ENCODE data around the gene DES.
"Not testable (repeated sequence)": the region's sequence is repeated elsewhere in the genome, so short reads cannot be mapped to it uniquely, and the experiment has no call there.

Gene DES

GRCh38 chr2:219405958-219406860 is 12.0 kb upstream of the DES start:
- DNase-seq (ENCODE audit: insufficient read length, low spot score) (no peak), FAIRE-seq (no peak)
- TF ChIP-seq TAF1 (IDR thresholded peaks at IDR 0.05; ENCODE audit: low read depth, low read length), result no peak
- no peak for TF ChIP-seq POU2F2 (IDR thresholded peaks at IDR 0.05; ENCODE audit: low read depth, low read length)
- TF ChIP-seq POLR2AphosphoS5 (IDR thresholded peaks at IDR 0.05; ENCODE audit: low read depth, low read length), result no peak
- TF ChIP-seq POLR2A (IDR thresholded peaks at IDR 0.05; ENCODE audit: low read depth, low read length), result no peak
- no peak for TF ChIP-seq SPI1 (IDR thresholded peaks at IDR 0.05; ENCODE audit: low read depth, low read length)
- TF ChIP-seq PAX5 (IDR thresholded peaks at IDR 0.05; ENCODE audit: insufficient read depth, low read length, severe bottlenecking), result no peak

GRCh38 chr2:219406861-219407230 is 11.3 kb upstream of the DES start:
- FAIRE-seq (no peak), DNase-seq (ENCODE audit: insufficient read length, low spot score) (no peak)
- no peak for TF ChIP-seq POLR2AphosphoS5 (IDR thresholded peaks at IDR 0.05; ENCODE audit: low read depth, low read length)
- no peak for TF ChIP-seq PAX5 (IDR thresholded peaks at IDR 0.05; ENCODE audit: insufficient read depth, low read length, severe bottlenecking)

- DNase-seq (ENCODE audit: insufficient read length, low spot score); FAIRE-seq: not testable (repeated sequence)
Observed at GRCh38 chr2:219407343-219407742, 10.8 kb upstream of the DES start.

- no peak for TF ChIP-seq POLR2AphosphoS5 (IDR thresholded peaks at IDR 0.05; ENCODE audit: low read depth, low read length)
- no peak for TF ChIP-seq TAF1 (IDR thresholded peaks at IDR 0.05; ENCODE audit: low read depth, low read length)
- no peak for TF ChIP-seq POLR2A (IDR thresholded peaks at IDR 0.05; ENCODE audit: low read depth, low read length)
- DNase-seq (ENCODE audit: insufficient read length, low spot score) (no peak), FAIRE-seq (no peak)
Observed at GRCh38 chr2:219408204-219408603, 10.0 kb upstream of the DES start.

- TF ChIP-seq POU2F2 (IDR thresholded peaks at IDR 0.05; ENCODE audit: low read depth, low read length), result no peak
- TF ChIP-seq SPI1 (IDR thresholded peaks at IDR 0.05; ENCODE audit: low read depth, low read length), result no peak
- TF ChIP-seq TAF1 (IDR thresholded peaks at IDR 0.05; ENCODE audit: low read depth, low read length), result no peak
- TF ChIP-seq POLR2AphosphoS5 (IDR thresholded peaks at IDR 0.05; ENCODE audit: low read depth, low read length), result no peak
- TF ChIP-seq POLR2A (IDR thresholded peaks at IDR 0.05; ENCODE audit: low read depth, low read length), result no peak
- TF ChIP-seq PAX5 (IDR thresholded peaks at IDR 0.05; ENCODE audit: insufficient read depth, low read length, severe bottlenecking), result no peak
- FAIRE-seq, result no peak
- no peak for DNase-seq (ENCODE audit: insufficient read length, low spot score)
Observed at GRCh38 chr2:219408631-219409030, 9.5 kb upstream of the DES start.

GRCh38 chr2:219409619-219410018 is 8.6 kb upstream of the DES start:
- TF ChIP-seq POU2F2 (IDR thresholded peaks at IDR 0.05; ENCODE audit: low read depth, low read length) (no peak), TAF1 (IDR thresholded peaks at IDR 0.05; ENCODE audit: low read depth, low read length) (no peak), SPI1 (IDR thresholded peaks at IDR 0.05; ENCODE audit: low read depth, low read length) (no peak), POLR2A (IDR thresholded peaks at IDR 0.05; ENCODE audit: low read depth, low read length) (no peak), POLR2AphosphoS5 (IDR thresholded peaks at IDR 0.05; ENCODE audit: low read depth, low read length) (no peak), PAX5 (IDR thresholded peaks at IDR 0.05; ENCODE audit: insufficient read depth, low read length, severe bottlenecking) (no peak)
- FAIRE-seq, result no peak
- DNase-seq (ENCODE audit: insufficient read length, low spot score), result no peak

GRCh38 chr2:219410390-219410789 is 7.8 kb upstream of the DES start:
- FAIRE-seq (no peak), DNase-seq (ENCODE audit: insufficient read length, low spot score) (no peak)
- no peak for TF ChIP-seq POLR2A (IDR thresholded peaks at IDR 0.05; ENCODE audit: low read depth, low read length)
- no peak for TF ChIP-seq POLR2AphosphoS5 (IDR thresholded peaks at IDR 0.05; ENCODE audit: low read depth, low read length)
- no peak for TF ChIP-seq PAX5 (IDR thresholded peaks at IDR 0.05; ENCODE audit: insufficient read depth, low read length, severe bottlenecking)
- TF ChIP-seq TAF1 (IDR thresholded peaks at IDR 0.05; ENCODE audit: low read depth, low read length), result no peak
- no peak for TF ChIP-seq SPI1 (IDR thresholded peaks at IDR 0.05; ENCODE audit: low read depth, low read length)
- TF ChIP-seq POU2F2 (IDR thresholded peaks at IDR 0.05; ENCODE audit: low read depth, low read length), result no peak

GRCh38 chr2:219414857-219415256 is 3.3 kb upstream of the DES start:
- TF ChIP-seq POLR2A (IDR thresholded peaks at IDR 0.05; ENCODE audit: low read depth, low read length) (no peak), PAX5 (IDR thresholded peaks at IDR 0.05; ENCODE audit: insufficient read depth, low read length, severe bottlenecking) (no peak), POLR2AphosphoS5 (IDR thresholded peaks at IDR 0.05; ENCODE audit: low read depth, low read length) (no peak), POU2F2 (IDR thresholded peaks at IDR 0.05; ENCODE audit: low read depth, low read length) (no peak), TAF1 (IDR thresholded peaks at IDR 0.05; ENCODE audit: low read depth, low read length) (no peak), SPI1 (IDR thresholded peaks at IDR 0.05; ENCODE audit: low read depth, low read length) (no peak)
- FAIRE-seq (no peak), DNase-seq (ENCODE audit: insufficient read length, low spot score) (no peak)

- no peak for DNase-seq (ENCODE audit: insufficient read length, low spot score)
- FAIRE-seq, result no peak
- TF ChIP-seq POU2F2 (IDR thresholded peaks at IDR 0.05; ENCODE audit: low read depth, low read length) (no peak), PAX5 (IDR thresholded peaks at IDR 0.05; ENCODE audit: insufficient read depth, low read length, severe bottlenecking) (no peak), TAF1 (IDR thresholded peaks at IDR 0.05; ENCODE audit: low read depth, low read length) (no peak), SPI1 (IDR thresholded peaks at IDR 0.05; ENCODE audit: low read depth, low read length) (no peak)
Observed at GRCh38 chr2:219415580-219416234, 2.5 kb upstream of the DES start.

GRCh38 chr2:219416235-219416602 is 2.0 kb upstream of the DES start:
- no peak for DNase-seq (ENCODE audit: insufficient read length, low spot score)
- TF ChIP-seq PAX5 (IDR thresholded peaks at IDR 0.05; ENCODE audit: insufficient read depth, low read length, severe bottlenecking), result no peak
- TF ChIP-seq POU2F2 (IDR thresholded peaks at IDR 0.05; ENCODE audit: low read depth, low read length), result no peak
- TF ChIP-seq TAF1 (IDR thresholded peaks at IDR 0.05; ENCODE audit: low read depth, low read length), result no peak
- TF ChIP-seq POLR2A (IDR thresholded peaks at IDR 0.05; ENCODE audit: low read depth, low read length), result no peak
- TF ChIP-seq SPI1 (IDR thresholded peaks at IDR 0.05; ENCODE audit: low read depth, low read length), result no peak
- TF ChIP-seq POLR2AphosphoS5 (IDR thresholded peaks at IDR 0.05; ENCODE audit: low read depth, low read length), result no peak
- no peak for FAIRE-seq

Data from GM12891 (cell line).